Heart right ventricle (tissue), 16 donors: Measurements from ENCODE around the gene ARHGAP23. TPM values are rescaled to one million over a fixed set of nuclear protein-coding genes. Genes with fewer than 3 reads are reported as not detected.
"Not testable (repeated sequence)": the region's sequence is repeated elsewhere in the genome, so short reads cannot be mapped to it uniquely, and the experiment has no call there.

Source experiments
- ATAC-seq, 8 donors: fragments of 200-7000 bp; cut with Tn5 transposase; one replicate each; pipeline ENCODE4 v1.9.1; 2020; ENCODE audit warnings: mild to moderate bottlenecking in 8 of 8, moderate library complexity in 8 of 8, moderate number of reproducible peaks in 1 of 8
- DNase-seq, 2 donors: peaks; one replicate each; pipeline ENCODE4 v3.0.0-alpha.2; 2020
- H3K27ac ChIP-seq, 10 donors: fragments of 200-600 bp; sonication (generic) in 2 of 10; one replicate each; pipeline versions ENCODE4 v1.5.0 to v1.8.0; 2020 to 2022; ENCODE audit warnings: mild to moderate bottlenecking in 3 of 10
- H3K27me3 ChIP-seq, 7 donors: fragments of 200-600 bp; one replicate each; pipeline ENCODE4 v1.8.0; 2021 to 2022; ENCODE audit warnings: mild to moderate bottlenecking in 2 of 7
- H3K36me3 ChIP-seq, 9 donors: fragments of 200-600 bp; sonication (generic) in 1 of 9; one replicate each; pipeline versions ENCODE4 v1.5.0 to v1.8.0; 2020 to 2022; ENCODE audit warnings: mild to moderate bottlenecking in 2 of 9
- H3K4me1 ChIP-seq, 9 donors: fragments of 200-600 bp; sonication (generic) in 1 of 9; one replicate each; pipeline versions ENCODE4 v1.5.0 to v1.8.0; 2020 to 2022; ENCODE audit warnings: mild to moderate bottlenecking in 4 of 9
- H3K4me3 ChIP-seq, 10 donors: fragments of 200-600 bp; sonication (generic) in 2 of 10; one replicate each; pipeline versions ENCODE4 v1.5.0 to v1.8.0; 2020 to 2022; ENCODE audit warnings: mild to moderate bottlenecking in 7 of 10, moderate library complexity in 2 of 10
- H3K9me3 ChIP-seq, 11 donors: fragments of 200-600 bp in 10 of 11; sonication (generic) in 2 of 11; one replicate each; pipeline versions ENCODE4 v1.5.0 to v1.8.0; 2013 to 2022; ENCODE audit warnings: mild to moderate bottlenecking in 2 of 11, control low read depth in 1 of 11, moderate library complexity in 1 of 11
- WGBS, 2 donors: extraction: QIAGEN DNeasy Blood & Tissue Kit; methylation state at CpG; one replicate each; pipeline ENCODE4 v1.1.7; 2013; ENCODE audit warnings: inconsistent platforms in 1 of 2; 5-methylcytosine and 5-hydroxymethylcytosine counted together
- intact Hi-C, 10 donors: fragments of 100-400 bp; cut with DNase I; formaldehyde crosslinking; loops; one replicate each; pipeline versions ENCODE4 v1.11.1 to v1.14.2; 2022
- polyA plus RNA-seq, 2 donors: library from polyadenylated mRNA; stranded (reverse); fragments of 200-250 nt; gene quantifications; one replicate each; pipeline ENCODE4 v1.2.3, GENCODE V29; 2013
- total RNA-seq, 10 donors: library from RNA; stranded (reverse); fragmentation: NEBNext Ultra II Directional in 3 of 10; extraction: Animal tissue kit (Norgen Biotek cat#: 25700) in 3 of 10; gene quantifications; one replicate each; pipeline versions ENCODE4 v1.2.1 to v1.2.4, GENCODE V29; 2021 to 2023
- TF ChIP-seq, protein P1 (sequence below), 9 donors: fragments of 200-600 bp; sonication (generic) in 2 of 9; IDR thresholded peaks; one replicate each; pipeline versions ENCODE4 v1.5.0 to v1.8.0; 2021 to 2022; ENCODE audit warnings: antibody characterized with exemption in 9 of 9, mild to moderate bottlenecking in 5 of 9, moderate library complexity in 1 of 9
- donor health status: Arrhythmogenic right ventricular cardiomyopathy.
- donor health status: ischemic (EF 13 %, LVEDD 7.1; RV severe dilation, severe dysfunction).
- donor health status: healthy with polysubstance abuse.
- donor health status: DM: no; HTN: yes; CAD: no.
- donor health status: DM: no; HTN: no; CAD: no.
- donor health status: ischemic (EF 25% LVEDD 6.9; RV normal size, moderate dysfunction).
- donor health status: ischemic (EF 25% LVEDD 5.7; RV mildly dilated, moderate dysfunction).
- donor health status: healthy.
- donor health status: DM: yes; HTN: yes; CAD: no.
- donor health status: Ischemic cardiomyopathy.
- donor health status: ischemic (EF 35%, LVEDD 5.7; RV mildly dilated, moderate dysfunction).
- donor health status: nonischemic (EF 11% LVEDD 7.7; RV severe dilation, severe dysfunction).
- donor health status: DM: yes; HTN: yes; CAD: no.
- donor health status: PGD.
- donor health status: ischemic (EF 29% LVEDD 5.4; RV normal size, mild dysfunction).
- donor health status: nonischemic (EF 23%, LVEDD 6.1; RV moderate dilation, normal function).

ARHGAP23 gene
- total and polyA plus RNA-seq, 12 donors = 31.5 to 78.4 (median 63.1) TPM

DNA sequence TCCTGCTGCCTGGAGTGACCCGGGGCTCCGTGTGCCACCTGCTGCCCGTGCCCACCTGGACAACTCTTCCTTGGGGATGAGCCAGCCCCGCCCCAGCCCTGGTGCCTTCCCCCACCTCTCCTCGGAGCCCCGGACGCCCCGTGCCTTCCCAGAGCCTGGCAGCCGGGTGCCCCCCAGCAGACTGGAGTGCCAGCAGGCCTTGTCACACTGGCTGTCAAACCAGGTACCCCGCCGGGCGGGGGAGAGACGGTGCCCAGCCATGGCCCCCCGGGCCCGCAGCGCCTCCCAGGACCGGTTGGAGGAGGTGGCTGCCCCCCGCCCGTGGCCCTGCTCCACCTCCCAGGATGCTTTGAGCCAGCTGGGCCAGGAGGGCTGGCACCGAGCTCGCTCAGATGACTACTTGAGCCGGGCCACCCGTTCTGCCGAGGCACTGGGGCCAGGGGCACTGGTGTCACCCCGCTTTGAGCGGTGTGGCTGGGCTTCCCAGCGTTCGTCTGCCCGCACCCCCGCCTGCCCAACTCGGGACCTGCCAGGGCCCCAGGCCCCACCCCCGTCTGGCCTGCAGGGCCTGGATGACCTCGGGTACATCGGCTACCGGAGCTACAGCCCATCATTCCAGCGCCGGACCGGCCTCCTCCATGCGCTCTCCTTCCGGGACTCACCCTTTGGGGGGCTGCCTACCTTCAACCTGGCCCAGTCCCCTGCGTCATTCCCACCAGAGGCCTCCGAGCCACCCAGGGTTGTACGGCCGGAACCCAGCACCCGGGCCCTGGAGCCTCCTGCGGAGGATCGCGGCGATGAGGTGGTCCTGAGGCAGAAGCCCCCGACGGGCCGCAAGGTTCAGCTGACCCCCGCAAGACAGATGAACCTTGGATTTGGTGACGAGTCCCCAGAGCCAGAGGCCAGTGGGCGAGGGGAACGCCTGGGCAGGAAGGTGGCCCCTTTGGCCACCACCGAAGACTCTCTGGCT is 38.4 kb downstream of the ARHGAP23 start:
- intact Hi-C loops = loop anchor here in 1 of 10 donors (5.0 kb wide), 1 partner anchor 34 kb away; no protein-coding TSS in a partner anchor
- H3K9me3 ChIP-seq = no peaks in the 10 kb centered on the region
- TF ChIP-seq, protein P1, sequence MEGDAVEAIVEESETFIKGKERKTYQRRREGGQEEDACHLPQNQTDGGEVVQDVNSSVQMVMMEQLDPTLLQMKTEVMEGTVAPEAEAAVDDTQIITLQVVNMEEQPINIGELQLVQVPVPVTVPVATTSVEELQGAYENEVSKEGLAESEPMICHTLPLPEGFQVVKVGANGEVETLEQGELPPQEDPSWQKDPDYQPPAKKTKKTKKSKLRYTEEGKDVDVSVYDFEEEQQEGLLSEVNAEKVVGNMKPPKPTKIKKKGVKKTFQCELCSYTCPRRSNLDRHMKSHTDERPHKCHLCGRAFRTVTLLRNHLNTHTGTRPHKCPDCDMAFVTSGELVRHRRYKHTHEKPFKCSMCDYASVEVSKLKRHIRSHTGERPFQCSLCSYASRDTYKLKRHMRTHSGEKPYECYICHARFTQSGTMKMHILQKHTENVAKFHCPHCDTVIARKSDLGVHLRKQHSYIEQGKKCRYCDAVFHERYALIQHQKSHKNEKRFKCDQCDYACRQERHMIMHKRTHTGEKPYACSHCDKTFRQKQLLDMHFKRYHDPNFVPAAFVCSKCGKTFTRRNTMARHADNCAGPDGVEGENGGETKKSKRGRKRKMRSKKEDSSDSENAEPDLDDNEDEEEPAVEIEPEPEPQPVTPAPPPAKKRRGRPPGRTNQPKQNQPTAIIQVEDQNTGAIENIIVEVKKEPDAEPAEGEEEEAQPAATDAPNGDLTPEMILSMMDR (IDR thresholded peaks at IDR 0.05) = no peak
- peaks cover 0 to 83% (median 40%) of the 10 kb centered on the region in 9 donors for H3K36me3 ChIP-seq
- ATAC-seq (peak in 3 of 8 donors; percentile 1 to 3 (median 1)), DNase-seq (peak in 1 of 2 donors; percentile 52)
- peak overlapping the region in 5 of 10 donors; percentile 55 to 59 (median 57) for H3K4me3 ChIP-seq
- H3K4me1 ChIP-seq = peaks cover 31 to 80% (median 57%) of the 10 kb centered on the region in 9 donors
- WGBS, 2 donors = 68 to 75% methylated on average over 55 to 57 of the region's 57 CpGs
- H3K27me3 ChIP-seq = no peaks in the 10 kb centered on the region
- H3K27ac ChIP-seq = peak overlapping the region; percentile 87 to 99 (median 94)

DNA sequence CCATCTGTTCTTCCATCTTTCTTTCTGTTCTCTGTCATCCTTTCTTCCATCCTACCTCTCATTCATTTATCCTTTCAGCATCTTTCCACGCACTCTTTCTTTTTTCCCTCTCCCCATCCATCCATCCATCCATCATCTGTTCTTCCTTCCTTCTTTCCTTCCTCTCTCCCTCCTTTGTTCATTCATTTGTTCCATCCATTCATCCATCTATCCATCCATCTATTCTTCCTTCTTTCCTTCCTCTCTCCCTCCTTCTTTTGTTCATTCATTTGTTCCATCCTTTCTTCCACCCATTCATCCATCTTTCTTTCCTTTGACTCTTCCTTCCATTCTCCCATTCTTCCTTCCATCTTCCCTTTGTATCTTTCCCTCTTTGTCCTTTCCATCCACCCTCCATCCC is 39.2 kb downstream of the ARHGAP23 start:
- Histone ChIP-seq H3K9me3 (no peaks in the 10 kb centered on the region), H3K27ac (peak overlapping the region in 4 of 10 donors; percentile 91 to 99 (median 95)), H3K27me3 (no peaks in the 10 kb centered on the region), H3K36me3 (peaks cover 0 to 83% (median 45%) of the 10 kb centered on the region in 9 donors), H3K4me3 (no peak overlapping the region), H3K4me1 (peaks cover 31 to 75% (median 56%) of the 10 kb centered on the region in 9 donors)
- intact Hi-C loops = loop anchor here in 1 of 10 donors (5.0 kb wide), 1 partner anchor 35 kb away; no protein-coding TSS in a partner anchor
- no peak for ATAC-seq
- WGBS, 2 donors = 40 to 52% methylated on average over 1 of the region's 1 CpG
- TF ChIP-seq, protein P1 (IDR thresholded peaks at IDR 0.05) = no peak
- DNase-seq = no peak

DNA sequence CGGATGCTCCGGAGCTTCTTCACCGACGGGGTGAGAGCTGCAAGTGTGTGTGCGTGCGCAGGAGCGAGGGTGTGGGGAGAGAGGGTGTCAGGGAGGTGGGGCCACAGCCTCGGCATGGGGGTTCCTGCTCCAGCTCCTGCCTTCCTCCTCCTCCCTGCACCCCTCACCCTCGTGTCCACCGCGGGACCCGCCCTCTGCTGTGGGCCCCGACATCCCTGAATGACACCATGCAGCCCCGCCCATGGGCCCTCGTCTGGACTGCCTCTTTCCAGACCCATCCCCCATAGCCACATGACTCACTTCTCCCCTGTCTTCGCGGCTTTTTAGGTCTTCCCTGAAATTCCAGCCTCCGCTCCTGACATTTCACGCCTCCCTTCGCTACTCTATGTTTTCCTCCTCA is 41.6 kb downstream of the ARHGAP23 start:
- TF ChIP-seq, protein P1 (IDR thresholded peaks at IDR 0.05) = no peak
- peaks cover 21 to 52% (median 32%) of the 10 kb centered on the region in 9 donors for H3K4me1 ChIP-seq
- H3K9me3 ChIP-seq = no peaks in the 10 kb centered on the region
- 68 to 71% methylated on average over 20 of the region's 20 CpGs for WGBS, 2 donors
- no peak for ATAC-seq
- H3K27me3 ChIP-seq = no peaks in the 10 kb centered on the region
- DNase-seq = no peak
- H3K36me3 ChIP-seq = peaks cover 0 to 88% (median 58%) of the 10 kb centered on the region in 9 donors
- intact Hi-C loops = loop anchor here in 1 of 10 donors (5.0 kb wide), 1 partner anchor 38 kb away; no protein-coding TSS in a partner anchor
- H3K4me3 ChIP-seq = no peak overlapping the region
- H3K27ac ChIP-seq = peak overlapping the region in 1 of 10 donors; percentile 13

DNA sequence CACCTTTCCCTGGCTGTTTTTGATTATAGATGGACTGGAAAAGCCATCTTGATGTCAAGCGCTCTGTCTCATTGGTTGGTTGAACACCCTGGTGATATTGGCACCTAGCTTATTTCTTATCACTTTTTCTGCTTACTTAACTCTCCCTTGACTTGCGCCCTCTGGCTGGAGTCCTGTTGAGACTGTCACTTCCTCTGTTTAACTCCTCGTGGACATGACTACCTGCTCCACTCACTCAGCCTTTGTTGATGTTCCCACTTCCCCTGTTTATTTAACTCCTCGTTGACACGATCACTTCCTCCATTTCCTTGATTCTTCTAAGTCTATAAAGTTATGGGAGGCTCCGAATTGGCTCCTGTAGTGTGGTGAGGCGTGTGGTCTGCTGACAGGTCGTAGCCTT is 43.0 kb downstream of the ARHGAP23 start:
- H3K27ac ChIP-seq, ATAC-seq, H3K9me3 ChIP-seq, H3K4me3 ChIP-seq, intact Hi-C loops, H3K27me3 ChIP-seq, DNase-seq: not testable (repeated sequence)
- 68 to 75% methylated on average over 8 of the region's 8 CpGs for WGBS, 2 donors
- Histone ChIP-seq H3K4me1 (peaks cover 9 to 38% (median 19%) of the 10 kb centered on the region in 9 donors), H3K36me3 (peaks cover 0 to 99% (median 64%) of the 10 kb centered on the region in 9 donors)
- TF ChIP-seq, protein P1 (IDR thresholded peaks at IDR 0.05) = peak in 1 of 9 donors; percentile 22
